Erythroblast (primary cell): Measurements from ENCODE around the gene ITPR3.
"Not testable (repeated sequence)": the region's sequence is repeated elsewhere in the genome, so short reads cannot be mapped to it uniquely, and the experiment has no call there.

ENCODE experiments used
- DNase-seq, 2 experiments: peaks; one replicate each; lab custom pipeline; 2025; lab: John Stamatoyannopoulos, UW
- GATA1 ChIP-seq: IDR thresholded peaks from 2 replicates; pipeline ENCODE4 v1.6.1; 2011; ENCODE audit warnings: low read depth, mild to moderate bottlenecking, control low read depth, low read length, moderate library complexity
- POLR2A ChIP-seq: IDR thresholded peaks from 2 replicates; pipeline ENCODE4 v1.6.1; 2011; ENCODE audit warnings: mild to moderate bottlenecking, low read length

The ITPR3 gene

DNA sequence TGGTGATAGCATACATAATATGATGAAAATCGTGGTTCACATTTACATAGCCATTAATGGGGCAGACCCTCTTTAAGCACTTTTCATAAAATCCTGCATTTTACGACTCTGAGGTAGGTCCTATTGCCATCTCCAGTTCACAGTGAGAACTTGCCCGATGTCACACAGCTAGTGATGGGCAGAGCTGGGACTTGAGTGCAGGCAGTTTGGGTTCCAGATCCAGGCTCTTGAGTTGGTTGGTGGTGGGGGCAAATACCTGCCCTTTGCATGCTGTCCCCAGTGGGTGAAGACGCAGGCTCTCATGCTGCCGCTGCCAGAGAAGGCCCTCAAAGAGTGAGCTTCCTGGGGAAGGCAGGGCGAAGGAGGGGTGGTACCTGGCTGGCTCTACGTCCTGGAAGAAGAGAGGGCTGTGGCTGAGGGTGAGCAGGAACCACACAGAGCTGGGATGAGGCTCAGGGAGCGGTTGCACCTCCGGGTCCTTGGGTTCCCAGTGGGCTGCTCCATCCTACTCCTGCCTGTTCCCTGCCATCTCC is 34.9 kb upstream of the ITPR3 start:
- no peak for TF ChIP-seq POLR2A
- DNase-seq, result no peak

- DNase-seq, result no peak
- TF ChIP-seq GATA1, result no peak
- no peak for TF ChIP-seq POLR2A
Observed at GRCh38 chr6:33587529-33587928, 33.6 kb upstream of the ITPR3 start.

GRCh38 chr6:33588894-33589293 is 32.2 kb upstream of the ITPR3 start:
- TF ChIP-seq POLR2A (no peak), GATA1 (no peak)
- DNase-seq, result no peak

GRCh38 chr6:33589392-33589730 is 31.8 kb upstream of the ITPR3 start:
- no peak for DNase-seq
- TF ChIP-seq GATA1, result no peak
- TF ChIP-seq POLR2A, result no peak

GRCh38 chr6:33589731-33590530 is 31.2 kb upstream of the ITPR3 start:
- no peak for TF ChIP-seq POLR2A
- no peak for TF ChIP-seq GATA1
- peak; percentile 25 to 50 for DNase-seq

GRCh38 chr6:33590531-33591198 is 30.5 kb upstream of the ITPR3 start:
- DNase-seq, result no peak
- TF ChIP-seq GATA1 (no peak), POLR2A (no peak)

DNA sequence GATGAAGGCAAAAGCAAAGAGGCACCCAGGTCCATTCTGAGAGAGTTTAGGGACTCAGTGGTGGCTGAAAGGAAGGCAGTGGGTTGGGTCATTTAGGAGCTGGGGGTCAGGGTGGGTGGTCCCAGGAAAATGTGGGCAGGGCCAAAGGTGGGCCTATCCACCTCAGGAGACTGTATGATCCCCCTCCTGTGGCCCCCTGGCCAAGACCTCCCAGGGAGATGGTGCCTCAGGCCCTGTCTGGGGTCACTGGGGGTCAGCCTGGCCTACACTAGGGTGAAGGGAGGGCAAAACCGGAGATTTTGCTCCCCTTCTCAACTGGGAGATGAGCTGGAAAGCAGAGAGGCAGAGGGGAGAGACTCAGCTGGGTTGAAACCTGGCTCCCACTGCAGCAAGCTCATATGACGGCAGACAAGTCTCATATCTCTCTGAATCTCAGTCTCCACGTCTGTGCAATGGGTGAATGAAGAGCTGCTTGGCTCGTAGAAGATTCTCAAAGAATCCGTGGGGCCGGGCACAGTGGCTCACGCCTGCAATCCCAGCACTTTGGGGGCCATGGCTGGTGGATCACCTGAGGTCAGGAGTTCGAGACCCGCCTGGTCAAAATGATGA is 29.6 kb upstream of the ITPR3 start:
- DNase-seq, result no peak
- TF ChIP-seq GATA1 (no peak), POLR2A (no peak)

- no peak for DNase-seq
- TF ChIP-seq GATA1 (no peak), POLR2A (no peak)
Observed at GRCh38 chr6:33592280-33592594, 28.9 kb upstream of the ITPR3 start.

GRCh38 chr6:33592595-33593413 is 28.3 kb upstream of the ITPR3 start:
- no peak for DNase-seq
- TF ChIP-seq POLR2A (no peak), GATA1 (no peak)

- DNase-seq, result no peak
- TF ChIP-seq GATA1 (no peak), POLR2A (no peak)
Observed at GRCh38 chr6:33593414-33593727, 27.8 kb upstream of the ITPR3 start.

DNA sequence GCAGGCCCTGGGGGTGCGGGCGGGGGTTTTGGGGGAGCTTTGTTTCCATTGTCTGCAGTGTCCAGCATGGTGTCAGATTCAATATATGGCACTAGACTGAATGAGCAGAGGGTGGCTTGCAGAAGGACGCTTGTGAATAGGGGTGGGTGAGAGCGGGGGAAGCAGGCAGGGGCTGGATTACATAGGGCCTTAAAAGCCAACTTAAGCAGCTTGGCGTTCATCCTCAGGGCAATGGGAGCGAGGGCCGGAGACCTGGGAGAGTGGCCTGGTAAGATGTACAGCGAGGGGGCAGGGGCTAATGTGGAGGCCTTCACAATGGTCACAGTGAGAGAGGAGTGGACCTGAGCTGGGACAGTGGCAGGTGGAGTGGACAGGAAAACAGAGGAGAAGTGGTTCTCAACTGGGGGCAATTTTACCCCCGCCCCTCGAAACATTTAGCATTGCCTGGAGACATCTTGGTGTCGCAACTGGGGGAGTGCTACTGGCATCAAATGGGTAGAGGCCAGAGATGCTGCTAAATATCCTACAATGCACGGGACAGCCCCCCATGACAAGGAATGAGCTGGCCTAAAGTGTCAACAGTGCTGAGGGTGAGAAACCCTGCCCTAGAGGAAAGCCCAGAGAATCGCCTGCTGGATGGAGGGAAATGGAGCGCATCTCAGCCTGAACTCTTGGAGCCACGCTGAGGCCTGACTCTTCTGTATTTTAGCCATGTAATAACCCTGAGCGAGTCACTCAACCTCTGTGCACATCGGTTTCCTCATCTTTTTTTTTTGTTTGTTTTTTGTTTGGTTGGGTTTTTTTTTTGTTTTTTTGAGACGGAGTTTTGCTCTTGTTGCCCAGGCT is 25.9 kb upstream of the ITPR3 start:
- no peak for DNase-seq
- TF ChIP-seq GATA1 (no peak), POLR2A (no peak)

DNA sequence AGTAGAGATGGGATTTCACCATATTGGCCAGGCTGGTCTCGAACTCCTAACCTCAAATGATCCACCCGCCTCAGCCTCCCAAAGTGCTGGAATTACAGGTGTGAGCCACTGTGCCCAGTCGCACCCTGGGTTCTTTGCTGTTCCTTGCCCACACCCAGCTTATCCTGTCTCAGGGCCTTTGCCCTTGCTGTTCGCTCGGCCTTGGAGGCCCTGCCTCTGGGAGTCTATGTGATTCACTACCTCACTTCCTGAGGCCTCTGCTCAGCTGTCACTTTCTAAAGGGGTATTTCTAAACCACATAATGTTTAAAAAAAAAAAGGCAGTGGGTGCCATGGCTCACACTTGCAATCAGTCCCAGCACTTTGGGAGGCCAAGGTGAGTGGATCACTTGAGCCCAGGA is 24.2 kb upstream of the ITPR3 start:
- DNase-seq, result not testable (repeated sequence)

- no peak for TF ChIP-seq GATA1
- no peak for TF ChIP-seq POLR2A
- DNase-seq, result no peak
Observed at GRCh38 chr6:33597551-33598322, 23.4 kb upstream of the ITPR3 start.
